RPMI7951 (cell line): ENCODE measurements around the gene TADA2B. TPM values are rescaled to one million over a fixed set of nuclear protein-coding genes. Genes with fewer than 3 reads are reported as not detected.

Experiments used
- total RNA-seq: library from RNA; depleted of rRNA; stranded (reverse); fragments of >200 nt; shearing (Covaris generic); gene quantifications from 2 replicates; pipeline ENCODE4 v1.2.3, GENCODE V29; 2014; rRNA removed

The TADA2B gene
- total RNA-seq, 1 experiment from 2014 or later, result 5.8 TPM

Other genes starting within 250 kb of the TADA2B start
- 23.3 and 28.4 TPM in 2 replicates for gene TBC1D14, start 133.5 kb upstream of the TADA2B start, total RNA-seq
- 31.5 and 32.1 TPM in 2 replicates for gene GRPEL1, start 24.7 kb downstream of the TADA2B start, total RNA-seq
- 2.0 and 2.9 TPM in 2 replicates for gene SORCS2, start 149.2 kb downstream of the TADA2B start, total RNA-seq